ENCODE measurements around the gene FARSA.

DNA sequence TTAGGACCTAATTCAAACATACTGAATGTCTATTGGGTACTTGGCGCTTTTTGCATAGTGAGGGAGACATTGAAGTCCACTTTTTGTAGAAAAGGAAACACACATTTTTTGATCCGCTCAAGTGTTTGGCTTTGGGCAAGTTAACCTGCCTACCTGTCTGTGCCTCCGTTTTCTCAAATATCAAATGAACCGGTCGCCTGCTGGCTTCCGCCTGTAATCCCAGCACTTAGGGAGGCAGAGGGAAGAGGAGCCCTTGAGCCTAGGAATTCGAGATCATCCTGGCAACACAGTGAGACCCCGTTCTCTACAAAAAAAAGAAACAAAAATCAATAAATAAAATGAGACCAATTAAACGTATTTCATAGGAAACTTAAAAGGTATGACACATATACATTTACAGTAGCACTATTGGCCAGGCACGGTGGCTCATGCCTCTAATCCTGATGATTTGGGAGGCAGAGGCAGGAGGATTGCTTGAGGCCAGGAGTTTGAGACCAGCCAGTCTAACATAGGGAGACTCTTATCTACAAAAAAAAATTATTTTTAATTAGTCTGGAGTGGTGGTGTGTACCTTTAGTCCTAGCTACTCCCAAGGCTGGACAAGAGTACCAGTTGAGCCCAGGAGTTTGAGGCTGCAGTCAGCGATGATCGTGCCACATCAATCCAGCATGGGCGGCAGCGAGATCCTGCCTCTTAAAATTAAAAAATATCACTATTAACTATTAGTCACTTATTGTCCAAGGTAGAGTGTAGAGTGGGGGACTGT is 13.4 kb upstream of the FARSA start:
- TF ChIP-seq POLR2A (IDR thresholded peaks at IDR 0.05; ENCODE audit: low read depth, low read length) = no peak
- TF ChIP-seq, protein P1, sequence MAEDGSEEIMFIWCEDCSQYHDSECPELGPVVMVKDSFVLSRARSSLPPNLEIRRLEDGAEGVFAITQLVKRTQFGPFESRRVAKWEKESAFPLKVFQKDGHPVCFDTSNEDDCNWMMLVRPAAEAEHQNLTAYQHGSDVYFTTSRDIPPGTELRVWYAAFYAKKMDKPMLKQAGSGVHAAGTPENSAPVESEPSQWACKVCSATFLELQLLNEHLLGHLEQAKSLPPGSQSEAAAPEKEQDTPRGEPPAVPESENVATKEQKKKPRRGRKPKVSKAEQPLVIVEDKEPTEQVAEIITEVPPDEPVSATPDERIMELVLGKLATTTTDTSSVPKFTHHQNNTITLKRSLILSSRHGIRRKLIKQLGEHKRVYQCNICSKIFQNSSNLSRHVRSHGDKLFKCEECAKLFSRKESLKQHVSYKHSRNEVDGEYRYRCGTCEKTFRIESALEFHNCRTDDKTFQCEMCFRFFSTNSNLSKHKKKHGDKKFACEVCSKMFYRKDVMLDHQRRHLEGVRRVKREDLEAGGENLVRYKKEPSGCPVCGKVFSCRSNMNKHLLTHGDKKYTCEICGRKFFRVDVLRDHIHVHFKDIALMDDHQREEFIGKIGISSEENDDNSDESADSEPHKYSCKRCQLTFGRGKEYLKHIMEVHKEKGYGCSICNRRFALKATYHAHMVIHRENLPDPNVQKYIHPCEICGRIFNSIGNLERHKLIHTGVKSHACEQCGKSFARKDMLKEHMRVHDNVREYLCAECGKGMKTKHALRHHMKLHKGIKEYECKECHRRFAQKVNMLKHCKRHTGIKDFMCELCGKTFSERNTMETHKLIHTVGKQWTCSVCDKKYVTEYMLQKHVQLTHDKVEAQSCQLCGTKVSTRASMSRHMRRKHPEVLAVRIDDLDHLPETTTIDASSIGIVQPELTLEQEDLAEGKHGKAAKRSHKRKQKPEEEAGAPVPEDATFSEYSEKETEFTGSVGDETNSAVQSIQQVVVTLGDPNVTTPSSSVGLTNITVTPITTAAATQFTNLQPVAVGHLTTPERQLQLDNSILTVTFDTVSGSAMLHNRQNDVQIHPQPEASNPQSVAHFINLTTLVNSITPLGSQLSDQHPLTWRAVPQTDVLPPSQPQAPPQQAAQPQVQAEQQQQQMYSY (CRISPR knock-in tag; IDR thresholded peaks at IDR 0.05) = no peak
- TF ChIP-seq, protein P2, sequence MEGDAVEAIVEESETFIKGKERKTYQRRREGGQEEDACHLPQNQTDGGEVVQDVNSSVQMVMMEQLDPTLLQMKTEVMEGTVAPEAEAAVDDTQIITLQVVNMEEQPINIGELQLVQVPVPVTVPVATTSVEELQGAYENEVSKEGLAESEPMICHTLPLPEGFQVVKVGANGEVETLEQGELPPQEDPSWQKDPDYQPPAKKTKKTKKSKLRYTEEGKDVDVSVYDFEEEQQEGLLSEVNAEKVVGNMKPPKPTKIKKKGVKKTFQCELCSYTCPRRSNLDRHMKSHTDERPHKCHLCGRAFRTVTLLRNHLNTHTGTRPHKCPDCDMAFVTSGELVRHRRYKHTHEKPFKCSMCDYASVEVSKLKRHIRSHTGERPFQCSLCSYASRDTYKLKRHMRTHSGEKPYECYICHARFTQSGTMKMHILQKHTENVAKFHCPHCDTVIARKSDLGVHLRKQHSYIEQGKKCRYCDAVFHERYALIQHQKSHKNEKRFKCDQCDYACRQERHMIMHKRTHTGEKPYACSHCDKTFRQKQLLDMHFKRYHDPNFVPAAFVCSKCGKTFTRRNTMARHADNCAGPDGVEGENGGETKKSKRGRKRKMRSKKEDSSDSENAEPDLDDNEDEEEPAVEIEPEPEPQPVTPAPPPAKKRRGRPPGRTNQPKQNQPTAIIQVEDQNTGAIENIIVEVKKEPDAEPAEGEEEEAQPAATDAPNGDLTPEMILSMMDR (IDR thresholded peaks at IDR 0.05 in 2 of 3, conservative IDR thresholded peaks at IDR 0.05 in 1 of 3; ENCODE audit: control insufficient read depth in 2 of 3, extremely low read depth in 1 of 3, insufficient read depth in 1 of 3, low read depth in 3 of 3, low read length in 3 of 3) = no peak
- TF ChIP-seq SMC3 (IDR thresholded peaks at IDR 0.05; ENCODE audit: borderline replicate concordance, low read length) = no peak
- TF ChIP-seq, protein P3, sequence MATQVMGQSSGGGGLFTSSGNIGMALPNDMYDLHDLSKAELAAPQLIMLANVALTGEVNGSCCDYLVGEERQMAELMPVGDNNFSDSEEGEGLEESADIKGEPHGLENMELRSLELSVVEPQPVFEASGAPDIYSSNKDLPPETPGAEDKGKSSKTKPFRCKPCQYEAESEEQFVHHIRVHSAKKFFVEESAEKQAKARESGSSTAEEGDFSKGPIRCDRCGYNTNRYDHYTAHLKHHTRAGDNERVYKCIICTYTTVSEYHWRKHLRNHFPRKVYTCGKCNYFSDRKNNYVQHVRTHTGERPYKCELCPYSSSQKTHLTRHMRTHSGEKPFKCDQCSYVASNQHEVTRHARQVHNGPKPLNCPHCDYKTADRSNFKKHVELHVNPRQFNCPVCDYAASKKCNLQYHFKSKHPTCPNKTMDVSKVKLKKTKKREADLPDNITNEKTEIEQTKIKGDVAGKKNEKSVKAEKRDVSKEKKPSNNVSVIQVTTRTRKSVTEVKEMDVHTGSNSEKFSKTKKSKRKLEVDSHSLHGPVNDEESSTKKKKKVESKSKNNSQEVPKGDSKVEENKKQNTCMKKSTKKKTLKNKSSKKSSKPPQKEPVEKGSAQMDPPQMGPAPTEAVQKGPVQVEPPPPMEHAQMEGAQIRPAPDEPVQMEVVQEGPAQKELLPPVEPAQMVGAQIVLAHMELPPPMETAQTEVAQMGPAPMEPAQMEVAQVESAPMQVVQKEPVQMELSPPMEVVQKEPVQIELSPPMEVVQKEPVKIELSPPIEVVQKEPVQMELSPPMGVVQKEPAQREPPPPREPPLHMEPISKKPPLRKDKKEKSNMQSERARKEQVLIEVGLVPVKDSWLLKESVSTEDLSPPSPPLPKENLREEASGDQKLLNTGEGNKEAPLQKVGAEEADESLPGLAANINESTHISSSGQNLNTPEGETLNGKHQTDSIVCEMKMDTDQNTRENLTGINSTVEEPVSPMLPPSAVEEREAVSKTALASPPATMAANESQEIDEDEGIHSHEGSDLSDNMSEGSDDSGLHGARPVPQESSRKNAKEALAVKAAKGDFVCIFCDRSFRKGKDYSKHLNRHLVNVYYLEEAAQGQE (IDR thresholded peaks at IDR 0.05; ENCODE audit: low read depth, low read length) = no peak
- TF ChIP-seq JUNB (IDR thresholded peaks at IDR 0.05) = no peak
- TF ChIP-seq SPI1 (IDR thresholded peaks at IDR 0.05; ENCODE audit: borderline replicate concordance, insufficient read depth, low read depth, low read length) = no peak
- no peak for TF ChIP-seq MYC (IDR thresholded peaks at IDR 0.05; ENCODE audit: insufficient read depth, insufficient read length, insufficient replicate concordance, low read length, severe bottlenecking)
- no peak for TF ChIP-seq ETV6 (conservative IDR thresholded peaks at IDR 0.05 in 1 of 2, IDR thresholded peaks at IDR 0.05 in 1 of 2; ENCODE audit: borderline replicate concordance in 1 of 2, low read depth in 1 of 2)
- no peak for TF ChIP-seq HDAC6 (IDR thresholded peaks at IDR 0.05; ENCODE audit: unreplicated experiment)
- no peak for TF ChIP-seq KDM1A (IDR thresholded peaks at IDR 0.05; ENCODE audit: borderline replicate concordance)
- TF ChIP-seq EZH2 (IDR thresholded peaks at IDR 0.05; ENCODE audit: borderline replicate concordance, control insufficient read depth, low read depth, low read length) = no peak

Measured in GM12878 (cell line).